GM12892 (cell line): ENCODE measurements around the gene OSBPL5.

Experiments
- DNase-seq: peaks from one replicate; pipeline ENCODE4 v3.0.0; 2011; ENCODE audit not compliant: insufficient read length
- FAIRE-seq: peaks from 2 replicates; lab custom pipeline; 2011; peaks lifted over from hg19 to GRCh38; lab: Jason Lieb, UNC
- POLR2A ChIP-seq: IDR thresholded peaks from 2 replicates; pipeline ENCODE4 v1.6.1; 2011; ENCODE audit warnings: low read depth, low read length, control low read depth
- POLR2AphosphoS5 ChIP-seq: IDR thresholded peaks from 2 replicates; pipeline ENCODE4 v1.6.1; 2011; ENCODE audit warnings: low read depth, low read length, control low read depth
- TAF1 ChIP-seq: IDR thresholded peaks from 2 replicates; pipeline ENCODE4 v1.6.1; 2011; ENCODE audit warnings: low read depth, mild to moderate bottlenecking, control low read depth, low read length, borderline replicate concordance

Gene OSBPL5

DNA sequence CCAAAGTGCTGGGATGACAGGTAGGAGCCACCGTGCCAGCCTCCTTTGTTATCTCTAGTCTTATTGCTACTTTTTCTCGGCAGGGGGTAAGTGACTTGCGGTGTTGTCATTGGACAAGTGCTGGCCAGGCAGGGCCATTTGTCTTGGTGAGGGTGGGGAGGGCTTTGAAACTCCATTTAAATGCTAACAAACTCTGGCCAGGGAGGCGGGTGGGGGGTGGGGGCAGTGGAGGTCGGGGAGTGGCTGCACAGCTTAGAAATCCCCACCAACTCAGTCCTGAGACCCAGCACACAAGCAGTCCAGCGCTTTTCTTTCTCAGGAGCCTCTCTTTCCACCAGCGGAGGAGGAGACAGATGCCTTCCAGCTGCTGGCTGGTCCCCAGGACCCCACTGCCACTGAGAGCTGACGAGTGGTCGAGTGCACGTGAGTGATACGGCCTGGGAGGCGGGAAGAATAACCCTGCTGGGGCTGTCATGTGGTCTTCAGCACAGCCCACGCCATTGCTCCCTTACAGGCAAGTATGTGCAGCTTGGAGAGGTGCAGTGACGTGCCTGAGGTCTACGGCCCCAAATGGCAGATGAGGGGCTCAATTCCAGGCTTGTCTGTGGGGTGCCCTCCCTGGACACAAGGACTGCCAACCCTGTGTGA is 24.2 kb upstream of the OSBPL5 start:
- DNase-seq = no peak

DNA sequence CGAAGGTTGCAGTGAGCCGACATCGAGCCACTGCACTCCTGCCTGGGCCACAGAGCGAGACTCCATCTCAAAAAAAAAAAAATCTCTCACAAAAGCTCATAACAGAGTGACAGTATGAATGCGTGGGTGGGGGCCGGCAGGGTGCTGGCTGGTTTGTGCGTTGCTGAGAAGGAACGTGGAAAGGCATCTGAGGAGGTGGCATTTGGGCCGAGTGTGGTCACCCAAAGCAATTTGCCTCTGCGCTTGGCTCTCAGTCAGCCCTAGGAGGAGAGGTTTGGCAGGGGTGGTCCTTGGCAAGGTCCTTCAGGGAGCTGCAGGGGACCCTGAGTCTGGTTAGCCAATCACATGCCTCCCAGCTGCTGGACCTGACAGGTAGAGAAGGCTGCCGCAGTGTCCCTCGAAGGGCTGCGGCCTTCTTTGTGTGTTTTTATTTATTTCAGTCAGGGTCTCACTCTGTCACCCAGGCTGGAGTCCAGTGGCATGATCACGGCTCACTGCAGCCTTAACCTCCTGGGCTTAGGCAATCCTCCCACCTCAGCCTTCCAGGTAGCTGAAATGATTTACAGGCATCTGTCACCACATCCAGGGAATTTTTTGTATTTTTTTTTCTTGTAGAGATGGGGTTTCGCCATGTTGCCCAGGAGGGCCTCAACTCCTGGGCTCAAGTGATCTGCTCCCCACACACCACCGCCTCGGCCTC is 23.5 kb upstream of the OSBPL5 start:
- FAIRE-seq = no peak
- TF ChIP-seq POLR2AphosphoS5 (no peak), TAF1 (no peak), POLR2A (no peak)
- DNase-seq = no peak

More for the DNA sequence above, 24.2 kb upstream of the OSBPL5 start:
- TF ChIP-seq POLR2AphosphoS5 = no peak
- TF ChIP-seq POLR2A = no peak
- TF ChIP-seq TAF1 = no peak
- no peak for FAIRE-seq

DNA sequence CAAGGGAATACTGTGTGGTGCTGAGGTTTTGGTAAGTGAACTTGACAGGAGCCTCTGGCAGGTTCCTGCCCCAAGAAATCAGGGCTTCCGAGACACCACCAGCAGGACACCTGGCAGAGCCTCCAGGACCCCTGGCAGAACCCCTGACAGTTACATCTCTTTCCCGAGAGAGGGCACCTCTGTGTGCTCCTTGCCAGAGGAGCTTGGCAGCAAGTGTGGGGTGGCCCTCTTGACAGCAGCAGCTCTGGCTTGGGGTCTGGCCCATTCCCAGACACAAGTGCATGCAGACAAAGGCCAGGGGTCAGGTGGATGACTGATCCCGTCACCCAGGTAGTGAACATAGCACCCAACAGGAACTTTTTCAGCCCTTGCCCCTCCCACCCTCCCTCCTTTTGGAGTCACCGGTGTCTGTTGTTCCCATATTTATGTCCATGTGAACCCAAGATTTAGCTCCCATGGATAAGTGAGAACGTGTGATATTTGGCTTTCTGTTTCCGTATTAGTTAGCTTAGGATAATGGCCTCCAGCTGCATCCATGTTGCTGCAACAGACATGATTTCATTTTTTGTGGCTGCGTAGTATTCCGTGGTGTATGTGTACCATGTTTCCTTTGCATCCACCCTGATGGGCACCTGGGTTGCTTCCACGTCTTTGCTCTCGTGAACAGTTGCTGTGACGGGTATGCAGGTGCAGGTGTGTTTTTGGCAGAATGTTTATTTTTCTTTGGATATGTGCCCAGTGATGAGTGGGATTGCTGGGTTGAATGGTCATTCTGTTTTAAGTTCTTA is 21.2 kb upstream of the OSBPL5 start:
- FAIRE-seq = no peak
- no peak for TF ChIP-seq POLR2AphosphoS5
- no peak for TF ChIP-seq POLR2A
- TF ChIP-seq TAF1 = no peak
- DNase-seq = no peak

DNA sequence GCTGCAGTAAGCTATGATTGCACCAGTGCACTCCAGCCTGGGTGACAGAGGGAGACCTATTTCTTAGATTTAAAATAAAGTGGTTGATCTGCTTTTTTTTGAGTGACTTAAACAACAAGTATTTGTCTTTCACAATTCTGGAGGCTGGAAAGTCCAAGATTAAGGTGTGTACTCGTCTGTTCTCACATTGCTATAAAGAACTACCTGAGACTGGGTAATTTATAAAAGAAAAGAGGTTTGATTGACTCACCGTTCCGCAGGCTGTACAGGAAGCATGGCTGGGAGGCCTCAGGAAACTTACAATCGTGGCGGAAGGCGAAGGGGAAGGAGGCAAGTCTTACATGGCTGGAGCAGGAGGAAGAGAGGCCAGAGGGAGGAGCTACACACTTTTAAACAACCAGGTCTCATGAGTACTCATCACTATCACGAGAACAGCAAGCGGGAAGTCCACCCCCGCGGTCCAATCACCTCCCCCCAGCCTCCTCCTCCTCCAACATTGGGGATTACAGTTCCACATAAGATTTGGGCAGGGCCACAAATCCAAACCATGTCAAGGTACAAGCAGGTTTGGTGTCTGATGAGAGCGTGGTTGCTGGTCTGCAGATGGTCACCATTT is 19.7 kb upstream of the OSBPL5 start:
- no peak for FAIRE-seq
- DNase-seq = no peak
- no peak for TF ChIP-seq POLR2A
- TF ChIP-seq POLR2AphosphoS5 = no peak
- TF ChIP-seq TAF1 = no peak

DNA sequence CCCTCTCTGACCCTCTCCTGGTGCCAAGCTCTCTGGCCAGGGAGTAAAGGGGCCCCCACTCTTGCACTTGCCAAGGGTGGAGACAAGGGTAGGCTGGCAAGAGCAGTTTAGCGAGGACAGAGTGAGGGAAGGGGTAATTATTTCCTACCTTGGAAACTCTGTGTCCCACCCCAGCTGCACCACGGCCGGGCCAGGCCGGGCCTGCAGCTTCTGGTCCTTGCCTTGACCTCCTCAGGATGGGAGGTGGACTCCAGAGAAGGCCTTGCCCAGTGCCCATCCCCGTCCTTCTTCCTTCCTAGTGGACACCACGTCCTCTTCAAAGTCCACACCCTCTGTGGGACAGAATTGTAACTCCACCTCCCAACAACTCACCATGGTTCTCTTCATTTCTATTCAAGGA is 18.4 kb upstream of the OSBPL5 start:
- FAIRE-seq (no peak), DNase-seq (no peak)
- TF ChIP-seq TAF1 (no peak), POLR2A (no peak), POLR2AphosphoS5 (no peak)

DNA sequence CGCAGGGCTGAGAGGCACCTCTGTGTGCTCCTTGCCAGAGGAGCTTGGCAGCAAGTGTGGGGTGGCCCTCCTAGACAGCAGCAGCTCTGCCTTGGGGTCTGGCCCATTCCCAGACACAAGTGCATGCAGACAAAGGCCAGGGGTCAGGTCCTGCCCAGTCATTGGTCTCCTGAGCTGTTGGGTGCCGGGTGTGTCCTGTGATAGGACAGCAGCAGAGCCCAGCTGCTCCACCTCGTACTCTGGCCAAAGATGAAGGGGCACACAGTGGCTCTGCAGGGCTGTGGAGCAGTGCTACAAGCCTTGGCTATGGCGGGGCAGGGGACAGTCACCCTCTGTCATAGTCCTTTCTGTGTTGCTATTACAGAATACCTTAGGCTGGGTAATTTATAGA is 17.3 kb upstream of the OSBPL5 start:
- FAIRE-seq = no peak

DNA sequence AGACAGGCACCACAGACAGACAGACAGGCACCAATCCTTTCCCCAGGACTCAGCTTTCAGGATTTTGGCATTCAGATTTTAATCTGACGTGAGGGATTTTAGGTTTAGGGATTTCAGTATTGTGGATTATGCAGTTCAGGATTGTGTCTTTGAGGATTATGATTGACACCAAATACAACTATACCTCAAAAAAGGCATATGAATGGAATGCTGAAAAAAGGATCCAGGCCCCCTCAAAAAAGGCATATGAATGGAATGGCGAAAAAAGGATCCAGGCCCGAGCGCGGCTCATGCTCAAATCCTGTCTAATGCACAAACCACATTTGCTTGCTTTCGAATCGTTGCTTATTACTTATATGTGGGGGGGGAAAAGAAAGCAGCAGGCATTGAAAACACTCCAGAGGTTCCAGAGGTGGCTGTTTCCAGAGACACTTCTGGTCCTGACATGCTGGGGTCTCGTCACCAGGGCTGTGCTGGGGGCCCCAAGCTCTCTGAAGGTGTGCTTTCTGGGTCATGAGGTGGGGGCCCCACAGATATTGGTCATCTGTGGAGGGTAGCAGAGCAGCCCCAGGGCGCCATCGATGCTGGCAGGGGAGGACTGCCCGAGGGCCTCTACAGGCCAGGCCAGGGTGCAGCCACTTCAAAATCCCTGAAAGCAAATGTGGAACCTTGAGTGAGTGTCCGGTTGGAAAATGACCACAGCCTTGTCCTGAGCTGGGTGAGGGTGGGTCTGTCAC is 16.8 kb upstream of the OSBPL5 start:
- FAIRE-seq (peak; percentile 30), DNase-seq (no peak)
- TF ChIP-seq POLR2AphosphoS5 = no peak
- no peak for TF ChIP-seq POLR2A
- no peak for TF ChIP-seq TAF1

More for the DNA sequence above, 17.3 kb upstream of the OSBPL5 start:
- TF ChIP-seq POLR2A (no peak), POLR2AphosphoS5 (no peak), TAF1 (no peak)
- DNase-seq = no peak

DNA sequence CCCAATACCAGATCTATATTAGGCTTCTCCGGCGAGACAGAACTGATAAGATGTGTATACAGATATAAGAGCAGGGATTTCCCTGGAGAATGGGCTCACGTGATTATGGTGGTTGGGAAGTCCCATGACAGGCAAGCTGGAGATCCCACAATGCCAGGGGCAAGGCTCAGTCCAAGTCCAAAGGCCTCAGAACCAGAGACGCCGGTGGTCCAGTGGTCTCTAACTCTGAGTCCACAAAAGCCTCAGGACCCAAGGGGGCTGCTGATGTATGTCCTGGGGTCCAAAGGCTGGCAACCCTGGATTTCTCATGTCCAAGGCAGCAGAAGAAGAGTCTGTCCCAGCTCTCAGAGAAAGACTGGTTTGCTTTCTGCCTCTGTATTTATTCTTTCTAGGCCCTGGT is 15.8 kb upstream of the OSBPL5 start:
- FAIRE-seq = no peak
- TF ChIP-seq POLR2AphosphoS5 (no peak), TAF1 (no peak), POLR2A (no peak)
- no peak for DNase-seq

DNA sequence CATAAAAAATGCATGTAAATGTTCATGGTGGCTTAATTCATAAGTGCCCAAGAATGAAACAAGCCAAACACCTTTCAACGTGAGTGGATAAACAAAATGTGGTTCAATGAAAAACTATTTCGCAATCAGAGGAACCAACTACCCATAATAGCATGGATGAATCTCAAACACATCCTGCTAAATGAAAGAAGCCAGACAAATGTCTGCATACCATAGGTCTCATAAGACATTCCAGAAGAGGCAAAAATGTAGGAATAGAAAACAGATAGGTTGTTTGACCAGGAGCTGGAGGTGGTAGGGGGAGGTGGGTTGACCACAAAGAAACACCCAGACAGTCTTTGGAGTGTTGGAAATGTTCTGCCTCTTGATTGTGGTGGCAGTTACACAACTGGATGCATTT is 13.2 kb upstream of the OSBPL5 start:
- TF ChIP-seq POLR2A (no peak), POLR2AphosphoS5 (no peak), TAF1 (no peak)
- FAIRE-seq = no peak
- DNase-seq = no peak

DNA sequence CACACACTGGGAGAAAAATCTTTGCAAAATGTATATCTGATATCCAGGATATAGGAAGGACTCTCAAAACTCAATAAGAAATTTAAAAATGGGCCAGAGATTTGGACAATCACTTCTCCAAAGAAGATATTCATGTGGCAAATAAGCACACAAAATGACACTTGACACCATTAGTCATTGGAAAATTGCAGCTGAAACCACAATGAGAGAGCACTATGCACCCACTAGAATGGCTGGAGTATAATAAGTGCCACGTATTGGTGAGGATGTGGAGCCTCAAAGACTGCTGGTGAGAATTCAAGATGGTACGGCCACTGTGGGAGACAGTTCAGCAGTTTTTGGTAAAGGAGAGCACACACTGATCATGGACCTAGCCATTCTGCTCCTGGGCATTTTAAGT is 12.8 kb upstream of the OSBPL5 start:
- no peak for DNase-seq
- TF ChIP-seq POLR2A (no peak), POLR2AphosphoS5 (no peak), TAF1 (no peak)

DNA sequence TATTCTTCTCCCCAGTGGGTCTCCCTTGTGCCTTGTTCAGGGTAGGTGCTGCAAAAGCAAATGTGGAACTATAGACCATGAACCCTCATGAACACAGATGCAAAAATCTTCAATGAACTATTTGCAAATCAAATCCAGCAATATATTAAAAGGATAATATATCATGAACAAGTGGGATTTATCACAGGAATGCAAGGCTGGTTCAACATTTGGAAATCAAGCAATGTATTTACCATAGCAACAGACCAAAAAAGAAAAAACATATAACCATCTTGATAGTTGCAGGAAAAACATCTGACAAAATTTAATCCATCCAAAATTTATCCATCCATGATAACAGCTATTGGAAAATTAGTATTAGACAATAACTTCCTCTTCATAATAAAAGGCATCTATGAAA is 11.4 kb upstream of the OSBPL5 start:
- TF ChIP-seq POLR2AphosphoS5 = no peak
- no peak for TF ChIP-seq TAF1
- no peak for FAIRE-seq
- no peak for DNase-seq

More for the DNA sequence above, 12.8 kb upstream of the OSBPL5 start:
- no peak for FAIRE-seq
